ENCODE results near the gene GBX2. TPM values are rescaled to one million over a fixed set of nuclear protein-coding genes. Genes with fewer than 3 reads are reported as not detected.

Gene GBX2
- total and polyA plus RNA-seq, 2 donors (not counting 1 experiment from before 2014, with no cell fraction given), result not detected

GRCh38 chr2:236130349-236130998 is 37.7 kb downstream of the GBX2 start:
- no peaks in the 10 kb centered on the region for H3K4me1 Mint-ChIP-seq
- no peak for ATAC-seq (ENCODE audit: low read depth)

DNA sequence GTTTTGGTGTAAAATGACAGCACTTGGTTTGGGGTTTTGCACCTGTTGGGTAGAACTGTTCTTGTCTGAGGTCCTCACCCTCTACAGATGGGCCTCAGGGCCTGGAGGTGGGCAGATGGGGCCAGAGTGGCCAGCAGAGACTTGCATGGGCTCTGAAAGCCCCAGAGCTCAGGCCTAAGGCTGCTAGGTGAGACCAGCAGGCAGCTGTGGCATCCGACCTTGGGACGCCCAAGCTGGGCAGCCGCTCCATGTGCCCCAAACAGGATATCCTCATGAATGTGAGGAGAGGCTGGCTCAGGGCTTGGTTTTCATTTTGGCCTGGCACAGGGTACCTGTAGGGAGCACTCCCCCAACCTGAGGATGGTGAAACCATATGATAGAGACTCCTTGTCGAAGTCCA is 38.3 kb downstream of the GBX2 start:
- ChIA-PET POLR2A (no interaction called here), CTCF (no interaction called here)
- Histone ChIP-seq H3K79me2 (ENCODE audit: control insufficient read depth, insufficient read depth, low read length) (no peaks in the 10 kb centered on the region), H2AFZ (ENCODE audit: insufficient read depth, low read depth, low read length, poor library complexity, severe bottlenecking) (no peak overlapping the region), H4K20me1 (ENCODE audit: control insufficient read depth, insufficient read depth, low read length, poor library complexity, severe bottlenecking) (no peaks in the 10 kb centered on the region), H3K4me2 (replicated peaks; ENCODE audit: low read depth, low read length, poor library complexity, severe bottlenecking) (no peak overlapping the region), H3K36me3 (replicated peaks in 1 of 2; ENCODE audit: control extremely low read depth in 1 of 2, control insufficient read depth in 1 of 2, extremely low read depth in 1 of 2, insufficient read depth in 2 of 2, low read length in 1 of 2) (no peaks in the 10 kb centered on the region), H3K9ac (ENCODE audit: low read length) (no peak overlapping the region), H3K4me3 (ENCODE audit: control extremely low read depth in 1 of 5, extremely low read depth in 1 of 5, insufficient read depth in 1 of 5, low read depth in 2 of 5, low read length in 4 of 5) (no peak overlapping the region), H3K9me3 (ENCODE audit: control extremely low read depth in 1 of 3, control insufficient read depth in 2 of 3, insufficient read depth in 1 of 3, low read length in 2 of 3) (peaks cover 0 to 29% (median 0%) of the 10 kb centered on the region in 3 donors), H3K27me3 (replicated peaks in 1 of 4; ENCODE audit: control extremely low read depth in 1 of 4, control insufficient read depth in 3 of 4, insufficient read depth in 4 of 4, low read length in 3 of 4) (no peaks in the 10 kb centered on the region), H3K4me1 (ENCODE audit: control insufficient read depth in 2 of 2, insufficient read depth in 2 of 2, low read length in 2 of 2) (no peaks in the 10 kb centered on the region), H3K27ac (ENCODE audit: low read length in 2 of 2) (no peak overlapping the region)
- H3K27me3 Mint-ChIP-seq, result no peaks in the 10 kb centered on the region
- no peak for DNase-seq
- H3K27ac Mint-ChIP-seq, result no peak overlapping the region
- no peaks in the 10 kb centered on the region for H3K9me3 Mint-ChIP-seq (ENCODE audit: insufficient read depth)
- 95% methylated on average over 3 of the region's 4 CpGs for WGBS (ENCODE audit: insufficient coverage)
- no peaks in the 10 kb centered on the region for H3K4me1 Mint-ChIP-seq
- TF ChIP-seq EZH2 (IDR thresholded peaks at IDR 0.05; ENCODE audit: borderline replicate concordance, insufficient read depth, low read depth, low read length, poor library complexity, severe bottlenecking), result no peak
- TF ChIP-seq, protein P1, sequence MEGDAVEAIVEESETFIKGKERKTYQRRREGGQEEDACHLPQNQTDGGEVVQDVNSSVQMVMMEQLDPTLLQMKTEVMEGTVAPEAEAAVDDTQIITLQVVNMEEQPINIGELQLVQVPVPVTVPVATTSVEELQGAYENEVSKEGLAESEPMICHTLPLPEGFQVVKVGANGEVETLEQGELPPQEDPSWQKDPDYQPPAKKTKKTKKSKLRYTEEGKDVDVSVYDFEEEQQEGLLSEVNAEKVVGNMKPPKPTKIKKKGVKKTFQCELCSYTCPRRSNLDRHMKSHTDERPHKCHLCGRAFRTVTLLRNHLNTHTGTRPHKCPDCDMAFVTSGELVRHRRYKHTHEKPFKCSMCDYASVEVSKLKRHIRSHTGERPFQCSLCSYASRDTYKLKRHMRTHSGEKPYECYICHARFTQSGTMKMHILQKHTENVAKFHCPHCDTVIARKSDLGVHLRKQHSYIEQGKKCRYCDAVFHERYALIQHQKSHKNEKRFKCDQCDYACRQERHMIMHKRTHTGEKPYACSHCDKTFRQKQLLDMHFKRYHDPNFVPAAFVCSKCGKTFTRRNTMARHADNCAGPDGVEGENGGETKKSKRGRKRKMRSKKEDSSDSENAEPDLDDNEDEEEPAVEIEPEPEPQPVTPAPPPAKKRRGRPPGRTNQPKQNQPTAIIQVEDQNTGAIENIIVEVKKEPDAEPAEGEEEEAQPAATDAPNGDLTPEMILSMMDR (IDR thresholded peaks at IDR 0.05), result no peak
- intact Hi-C loops (cut with micrococcal nuclease), result no loop called here
- H3K4me3 Mint-ChIP-seq, result no peak overlapping the region
- ATAC-seq (ENCODE audit: low read depth), result no peak

More at GRCh38 chr2:236130349-236130998, 37.7 kb downstream of the GBX2 start:
- no peaks in the 10 kb centered on the region for H3K4me1 ChIP-seq (ENCODE audit: control insufficient read depth in 2 of 2, insufficient read depth in 2 of 2, low read length in 2 of 2)
- no peak overlapping the region for H3K27ac ChIP-seq (ENCODE audit: low read length in 2 of 2)
- H3K27me3 Mint-ChIP-seq, result no peaks in the 10 kb centered on the region
- no peak for TF ChIP-seq EZH2 (IDR thresholded peaks at IDR 0.05; ENCODE audit: borderline replicate concordance, insufficient read depth, low read depth, low read length, poor library complexity, severe bottlenecking)
- TF ChIP-seq, protein P1 (IDR thresholded peaks at IDR 0.05), result no peak
- H3K9me3 Mint-ChIP-seq (ENCODE audit: insufficient read depth), result no peaks in the 10 kb centered on the region
- no peak overlapping the region for H3K4me3 Mint-ChIP-seq
- H3K79me2 ChIP-seq (ENCODE audit: control insufficient read depth, insufficient read depth, low read length), result no peaks in the 10 kb centered on the region
- no peak overlapping the region for H3K4me2 ChIP-seq (replicated peaks; ENCODE audit: low read depth, low read length, poor library complexity, severe bottlenecking)
- H4K20me1 ChIP-seq (ENCODE audit: control insufficient read depth, insufficient read depth, low read length, poor library complexity, severe bottlenecking), result no peaks in the 10 kb centered on the region
- H3K27me3 ChIP-seq (replicated peaks in 1 of 4; ENCODE audit: control extremely low read depth in 1 of 4, control insufficient read depth in 3 of 4, insufficient read depth in 4 of 4, low read length in 3 of 4), result no peaks in the 10 kb centered on the region
- H3K9me3 ChIP-seq (ENCODE audit: control extremely low read depth in 1 of 3, control insufficient read depth in 2 of 3, insufficient read depth in 1 of 3, low read length in 2 of 3), result peaks cover 0 to 29% (median 0%) of the 10 kb centered on the region in 3 donors
- no peak for DNase-seq
- H3K9ac ChIP-seq (ENCODE audit: low read length), result no peak overlapping the region
- ChIA-PET POLR2A (no interaction called here), CTCF (no interaction called here)
- WGBS (ENCODE audit: insufficient coverage), result 90% methylated on average over 5 of the region's 6 CpGs
- no peak overlapping the region for H3K4me3 ChIP-seq (ENCODE audit: control extremely low read depth in 1 of 5, extremely low read depth in 1 of 5, insufficient read depth in 1 of 5, low read depth in 2 of 5, low read length in 4 of 5)
- H2AFZ ChIP-seq (ENCODE audit: insufficient read depth, low read depth, low read length, poor library complexity, severe bottlenecking), result no peak overlapping the region
- no peak overlapping the region for H3K27ac Mint-ChIP-seq
- no peaks in the 10 kb centered on the region for H3K36me3 ChIP-seq (replicated peaks in 1 of 2; ENCODE audit: control extremely low read depth in 1 of 2, control insufficient read depth in 1 of 2, extremely low read depth in 1 of 2, insufficient read depth in 2 of 2, low read length in 1 of 2)
- intact Hi-C loops (cut with micrococcal nuclease), result no loop called here

Measured in B cell (primary cell).